ENCODE results near the gene ME3.
"Not testable (repeated sequence)": the region's sequence is repeated elsewhere in the genome, so short reads cannot be mapped to it uniquely, and the experiment has no call there.

The ME3 gene

DNA sequence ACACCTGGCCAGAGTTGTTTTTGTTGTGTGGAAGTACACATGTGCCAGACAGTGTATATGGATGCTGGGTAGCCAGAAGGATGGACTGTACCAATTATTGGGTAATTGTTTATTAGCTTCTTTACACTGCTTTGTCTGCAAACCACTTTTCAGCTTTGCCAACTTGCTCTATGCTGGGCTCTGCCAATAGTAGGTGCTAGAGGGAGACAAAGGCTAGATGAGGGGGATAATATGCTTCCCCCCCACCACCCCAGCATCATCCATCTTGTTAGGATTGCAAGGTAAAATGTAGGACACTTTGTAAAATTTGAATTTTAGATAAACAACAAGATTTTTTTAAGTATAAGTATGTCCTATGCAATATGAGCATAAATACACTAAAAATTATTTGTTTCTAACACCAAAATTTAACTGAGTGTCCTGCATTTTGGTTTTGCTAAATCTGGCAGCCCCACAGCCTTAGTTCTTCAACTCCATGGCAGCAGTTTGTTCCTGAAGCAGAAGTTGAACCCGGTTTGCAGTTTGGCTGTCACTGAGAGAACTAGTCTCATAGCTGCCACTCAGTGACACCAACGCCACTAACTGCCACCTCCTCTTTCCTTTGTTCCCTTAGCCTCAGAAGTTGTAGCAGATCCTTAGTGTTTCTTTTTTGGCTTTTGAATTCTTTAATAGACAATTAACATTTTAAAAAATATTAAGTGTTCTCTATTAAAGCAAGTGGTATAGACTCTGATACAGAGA, 219.0 kb downstream of the ME3 start:
- no peak for DNase-seq

DNA sequence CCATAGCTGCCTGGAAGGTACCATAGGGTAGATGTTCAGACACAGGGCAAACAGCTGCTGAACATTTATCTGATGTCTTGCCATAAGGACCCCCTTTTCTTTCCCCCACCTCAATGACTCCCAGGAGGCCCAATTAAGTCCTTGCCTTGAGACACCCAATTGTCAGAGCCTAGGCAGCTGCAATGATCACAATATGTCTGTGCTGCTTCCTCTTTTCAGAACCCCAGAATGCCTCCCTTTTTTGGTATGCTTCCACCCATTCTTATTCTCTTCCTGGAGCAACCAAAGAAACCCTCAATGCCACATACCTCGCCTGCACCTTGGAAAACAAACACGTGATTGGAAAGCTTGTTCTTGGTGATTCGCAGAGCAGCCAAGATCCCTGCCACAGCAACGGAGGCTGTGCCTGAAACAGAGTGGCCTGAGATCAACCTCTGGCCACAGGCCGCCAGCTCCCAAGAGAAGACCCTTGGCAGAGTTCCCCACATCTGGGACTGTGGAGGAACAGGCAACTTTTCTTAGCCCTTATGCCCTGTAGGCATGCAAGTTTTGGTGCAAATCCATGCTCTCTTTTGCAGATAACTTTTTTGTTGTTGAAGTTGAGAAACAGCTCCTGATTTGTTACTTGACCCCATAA, 222.3 kb downstream of the ME3 start:
- no peak for DNase-seq

DNA sequence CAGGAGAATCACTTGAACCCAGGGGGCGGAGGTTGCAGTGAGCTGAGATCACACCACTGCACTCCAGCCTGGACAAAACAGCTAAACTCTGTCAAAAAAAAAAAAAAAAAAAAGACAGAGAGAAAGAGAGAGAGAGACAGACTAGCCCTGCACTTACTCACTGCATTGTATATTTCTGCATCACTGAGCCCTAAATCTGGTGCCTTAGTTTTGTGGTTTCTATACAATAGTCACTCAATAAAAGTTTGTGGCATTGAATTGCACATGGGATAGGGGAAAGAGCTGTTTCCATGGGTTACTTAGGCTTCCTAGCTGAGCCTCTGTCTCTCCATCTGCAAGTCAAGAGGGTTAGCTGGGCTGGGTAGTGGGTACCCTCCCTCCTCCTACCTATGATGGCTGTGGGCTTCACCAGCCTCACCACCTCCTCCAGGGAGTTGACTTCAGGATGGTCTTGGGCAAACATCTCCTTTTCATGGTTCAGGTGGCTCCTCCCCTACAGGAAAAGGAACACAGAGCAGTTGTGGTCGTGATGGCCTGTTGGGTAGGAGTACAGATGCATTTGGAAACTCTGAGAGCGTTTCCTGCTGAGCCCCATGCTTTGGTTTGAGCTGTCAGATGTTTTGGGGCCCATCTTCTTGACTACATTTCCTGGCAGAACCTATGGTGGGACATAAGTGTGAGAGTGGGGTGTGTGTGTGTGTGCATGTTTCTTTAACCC, 224.5 kb downstream of the ME3 start:
- no peak for DNase-seq

DNA sequence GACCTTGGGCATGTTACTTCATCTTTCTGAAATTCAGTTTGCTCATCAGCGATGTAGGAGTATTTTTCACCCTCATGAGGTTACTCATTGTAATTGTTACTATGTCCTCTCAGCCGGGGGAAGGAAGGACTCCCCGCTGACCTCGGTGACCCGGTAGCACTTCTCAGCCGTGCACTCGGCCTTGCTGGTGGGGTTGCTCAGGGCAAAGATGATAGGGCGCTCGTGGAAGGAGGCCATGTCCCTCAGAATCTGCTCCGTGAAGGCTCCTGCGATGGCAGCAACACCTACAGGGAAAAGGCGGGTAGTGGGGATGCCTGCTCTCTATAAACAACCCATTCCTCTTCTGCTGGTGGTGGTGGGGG, 225.5 kb downstream of the ME3 start:
- DNase-seq, result no peak

DNA sequence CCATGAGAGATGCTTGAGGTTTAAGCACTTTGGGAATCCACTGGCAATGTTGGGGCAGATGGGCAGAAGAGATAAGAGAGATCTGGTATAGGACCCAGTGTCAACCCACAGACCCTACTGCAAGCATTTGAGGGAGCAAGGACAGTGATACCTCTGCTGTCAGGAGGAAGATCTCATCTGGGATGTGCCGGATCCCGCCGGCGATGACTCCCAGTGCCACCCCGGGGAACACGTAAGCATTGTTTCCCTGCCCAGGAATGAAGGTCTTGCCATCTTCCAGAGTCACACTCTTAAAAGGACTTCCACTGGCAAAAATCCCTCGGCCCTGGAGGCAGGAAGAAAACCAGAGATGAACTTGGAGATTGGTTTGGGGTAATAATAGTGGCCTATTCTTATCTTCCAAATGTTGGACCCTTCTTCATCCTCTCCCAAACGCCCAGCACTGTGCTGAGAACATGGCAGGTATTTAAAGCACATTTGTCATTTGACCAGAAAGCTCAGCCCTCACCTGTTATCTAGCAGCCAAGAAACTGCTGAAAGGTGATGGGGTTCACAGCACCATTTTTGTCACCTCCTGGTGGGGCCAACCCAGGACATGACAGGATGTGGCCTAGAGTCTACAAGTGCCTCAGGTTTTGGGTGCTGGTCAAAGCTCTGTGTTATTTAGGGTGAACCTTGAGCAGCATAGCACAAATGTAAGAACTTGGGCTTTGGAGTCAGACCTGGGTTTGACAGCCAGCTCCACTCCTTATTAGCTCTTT, 226.1 kb downstream of the ME3 start:
- DNase-seq, result no peak

DNA sequence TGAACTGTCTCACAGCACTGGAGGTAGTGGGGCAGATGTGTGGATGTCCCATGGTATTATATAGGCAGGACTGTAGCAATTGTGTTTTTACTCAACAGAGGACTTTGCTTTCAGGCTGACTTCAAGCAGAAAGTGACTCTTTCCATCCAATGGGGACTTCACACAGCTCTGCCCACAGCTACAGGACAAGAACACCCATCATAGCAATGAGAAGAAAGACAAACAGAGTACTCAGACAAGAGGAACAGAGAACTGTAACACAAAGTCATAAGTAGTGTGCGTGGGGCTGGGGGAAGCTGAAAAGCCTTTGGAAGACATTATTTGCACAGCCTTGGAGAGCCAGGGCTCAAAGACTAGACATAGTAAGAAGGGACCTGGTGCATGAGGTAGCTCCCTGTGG, 227.4 kb downstream of the ME3 start:
- no peak for DNase-seq

DNA sequence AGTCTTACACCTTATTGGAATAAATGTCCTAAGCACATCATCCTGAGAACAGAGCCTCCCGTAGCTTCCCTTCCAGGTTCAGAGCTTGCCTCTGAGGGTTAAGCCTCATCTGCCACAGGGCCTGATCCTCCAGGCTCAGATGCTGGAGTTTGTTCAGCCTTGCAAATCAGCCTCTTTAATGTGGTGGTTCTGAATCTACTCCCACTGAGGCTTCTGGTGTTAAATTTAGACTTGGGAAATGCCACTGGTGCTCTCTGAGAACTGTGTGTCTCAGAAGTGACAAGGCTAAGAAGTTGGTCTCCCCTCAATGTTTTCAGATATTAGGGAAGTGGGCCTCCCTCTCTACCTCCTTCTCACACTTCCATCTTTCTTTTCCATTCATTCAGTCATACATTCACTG, 229.0 kb downstream of the ME3 start:
- DNase-seq, result no peak

DNA sequence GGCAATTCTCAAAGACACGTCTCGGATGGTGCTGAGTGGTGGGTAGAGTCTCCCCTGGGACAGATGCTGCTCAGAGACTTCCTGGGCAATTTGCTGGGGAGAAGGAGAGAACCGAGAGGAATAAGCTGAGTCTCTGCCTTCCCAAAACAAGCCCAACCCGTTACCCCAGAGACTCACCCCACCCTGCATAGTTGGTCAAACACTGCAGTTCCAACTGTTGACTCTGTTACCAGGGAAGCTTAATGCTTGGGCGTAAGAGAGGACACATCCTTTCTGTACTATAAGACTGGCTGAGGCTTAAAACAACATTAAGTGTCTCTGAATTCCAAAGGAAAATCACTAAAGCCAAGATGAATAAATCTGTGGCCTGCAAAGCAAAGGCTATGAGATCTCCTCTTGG, 229.6 kb downstream of the ME3 start:
- no peak for DNase-seq

DNA sequence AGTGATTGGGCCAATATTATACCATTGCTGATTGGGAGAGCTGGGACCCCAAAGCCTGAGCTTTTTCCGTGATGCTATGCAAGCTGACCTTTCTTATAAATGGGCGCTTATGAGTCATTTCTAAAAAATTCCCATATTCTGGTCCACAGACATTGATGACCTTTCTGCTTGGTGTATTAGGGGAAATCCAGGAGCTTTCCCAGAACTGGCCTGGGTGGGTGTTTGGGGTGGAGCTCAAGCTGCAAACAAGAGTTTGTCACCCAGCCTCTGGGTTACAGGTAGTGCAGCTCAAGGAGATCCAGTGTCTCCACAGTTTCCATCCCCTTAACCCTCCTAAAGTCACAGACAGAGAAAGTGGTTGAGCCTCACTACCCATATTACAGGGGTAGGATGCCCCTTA, 230.0 kb downstream of the ME3 start:
- no peak for DNase-seq

DNA sequence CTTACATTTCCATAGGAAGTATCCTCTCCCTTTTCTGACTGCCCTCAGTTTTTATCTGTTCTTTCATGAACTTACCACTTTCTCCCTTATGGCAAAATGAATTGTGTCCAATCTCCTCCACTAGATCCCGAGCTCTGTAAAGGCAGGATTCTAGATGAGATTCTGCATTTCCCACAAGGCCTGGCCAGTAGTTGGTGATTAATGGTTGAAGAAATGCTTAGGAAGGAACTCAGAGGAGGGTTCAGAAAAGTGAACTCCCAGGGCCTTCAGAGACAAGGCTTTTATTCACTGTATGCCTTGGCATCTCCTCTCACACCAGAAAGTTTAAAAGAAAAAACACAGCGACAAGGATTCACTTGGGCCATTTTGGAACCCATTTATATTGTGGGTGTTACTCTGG, 231.6 kb downstream of the ME3 start:
- no peak for DNase-seq

DNA sequence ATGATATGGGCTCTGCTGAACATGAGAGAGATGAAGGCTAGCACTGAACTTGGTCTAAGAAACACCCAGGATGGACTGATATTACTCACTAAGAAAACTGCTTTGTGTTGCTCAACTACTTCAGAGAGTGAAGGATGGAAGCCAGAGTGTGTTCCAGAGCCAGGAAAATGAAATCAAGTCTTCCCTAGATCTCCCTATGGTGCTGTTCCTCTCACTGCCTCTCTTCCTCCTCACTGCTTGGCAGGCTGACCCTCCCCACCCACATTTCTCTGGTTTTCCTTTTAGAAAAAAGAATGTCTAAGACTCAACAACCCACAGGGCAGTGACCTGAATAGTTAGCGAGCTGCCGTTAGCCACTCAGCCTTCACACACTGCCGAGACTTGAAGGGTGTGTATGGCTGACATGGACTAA, 232.1 kb downstream of the ME3 start:
- no peak for DNase-seq

DNA sequence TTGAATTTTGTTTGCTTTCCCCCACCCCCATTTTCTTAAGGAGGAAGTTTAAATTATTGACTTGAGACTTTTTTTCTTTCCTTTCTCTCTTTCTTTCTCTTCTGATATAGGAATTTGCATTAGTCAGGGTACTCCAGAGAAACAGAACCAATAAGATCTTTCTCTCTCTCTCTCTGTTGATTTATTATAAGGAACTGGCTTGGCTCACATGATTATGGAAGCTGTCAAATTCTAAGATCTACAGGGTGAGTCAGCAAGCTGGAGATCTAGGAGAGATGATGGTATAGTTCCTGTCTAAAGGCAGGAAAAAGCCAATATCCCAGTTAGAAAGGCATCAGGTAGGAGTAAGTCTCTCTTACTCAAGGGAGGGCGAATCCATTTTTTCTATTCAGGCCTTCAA, 233.7 kb downstream of the ME3 start:
- DNase-seq, result no peak

DNA sequence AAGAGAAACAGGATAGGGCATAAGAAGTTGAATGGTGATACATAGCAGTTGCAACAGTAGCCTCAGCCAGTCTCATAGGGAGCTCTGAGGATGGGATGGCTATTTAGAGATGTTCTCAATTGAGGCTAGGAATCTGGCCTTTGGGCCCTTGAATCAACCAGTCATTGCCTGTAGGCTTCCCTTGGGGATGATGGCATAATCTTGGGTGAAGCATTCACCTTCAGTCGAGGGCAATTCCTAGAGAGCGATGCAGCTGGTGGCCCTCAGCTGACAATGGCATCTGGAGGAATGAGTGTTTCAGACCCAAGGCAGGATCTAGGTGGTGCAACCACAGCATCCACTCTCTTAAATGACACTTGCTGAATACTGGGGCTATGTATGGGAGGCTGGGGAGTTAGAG, 236.7 kb downstream of the ME3 start:
- no peak for DNase-seq

DNA sequence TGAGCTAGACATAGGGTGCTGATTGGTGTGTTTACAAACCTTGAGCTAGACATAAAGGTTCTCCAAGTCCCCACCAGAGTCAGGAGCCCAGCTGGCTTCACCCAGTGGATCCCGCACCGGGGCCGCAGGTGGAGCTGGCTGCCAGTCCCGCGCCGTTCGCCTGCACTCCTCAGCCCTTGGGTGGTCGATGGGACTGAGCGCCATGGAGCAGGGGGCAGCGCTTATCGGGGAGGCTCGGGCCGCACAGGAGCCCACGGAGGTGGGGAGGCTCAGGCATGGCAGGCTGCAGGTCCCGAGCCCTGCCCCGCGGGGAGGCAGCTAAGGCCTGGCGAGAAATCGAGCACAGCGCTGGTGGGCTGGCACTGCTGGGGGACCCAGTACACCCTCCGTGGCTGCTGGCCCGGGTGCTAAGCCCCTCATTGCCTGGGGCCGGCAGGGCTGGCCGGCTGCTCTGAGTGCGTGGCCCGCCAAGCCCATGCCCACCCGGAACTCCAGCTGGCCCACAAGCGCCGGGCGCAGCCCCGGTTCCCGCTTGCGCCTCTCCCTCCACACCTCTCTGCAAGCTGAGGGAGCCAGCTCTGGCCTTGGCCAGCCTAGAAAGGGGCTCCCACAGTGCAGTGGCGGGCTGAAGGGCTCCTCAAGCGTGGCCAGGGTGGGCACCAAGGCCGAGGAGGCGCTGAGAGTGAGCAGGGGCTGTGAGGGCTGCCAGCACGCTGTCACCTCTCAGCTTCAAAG, 238.9 kb downstream of the ME3 start:
- not testable (repeated sequence) for DNase-seq

DNA sequence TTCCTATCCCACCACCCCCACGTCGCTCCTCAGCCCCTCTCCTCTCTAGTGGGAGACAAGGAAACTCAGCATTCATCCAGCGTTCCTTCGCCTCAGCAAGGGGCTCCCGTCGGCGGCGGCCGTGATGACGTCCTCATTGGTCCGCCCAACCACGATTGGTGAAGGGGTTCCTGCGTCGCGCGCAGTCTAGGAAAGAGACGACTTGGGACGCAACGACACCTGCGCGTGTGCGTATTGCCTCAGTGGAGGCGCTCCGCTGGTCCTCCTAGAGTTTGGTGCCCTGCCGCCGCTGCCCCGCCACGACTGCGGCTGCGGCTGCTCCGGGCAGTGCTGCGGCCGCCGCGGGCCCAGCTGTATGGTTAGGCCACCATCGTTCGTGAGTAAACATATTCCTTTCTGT, 241.2 kb downstream of the ME3 start:
- DNase-seq, result no peak

DNA sequence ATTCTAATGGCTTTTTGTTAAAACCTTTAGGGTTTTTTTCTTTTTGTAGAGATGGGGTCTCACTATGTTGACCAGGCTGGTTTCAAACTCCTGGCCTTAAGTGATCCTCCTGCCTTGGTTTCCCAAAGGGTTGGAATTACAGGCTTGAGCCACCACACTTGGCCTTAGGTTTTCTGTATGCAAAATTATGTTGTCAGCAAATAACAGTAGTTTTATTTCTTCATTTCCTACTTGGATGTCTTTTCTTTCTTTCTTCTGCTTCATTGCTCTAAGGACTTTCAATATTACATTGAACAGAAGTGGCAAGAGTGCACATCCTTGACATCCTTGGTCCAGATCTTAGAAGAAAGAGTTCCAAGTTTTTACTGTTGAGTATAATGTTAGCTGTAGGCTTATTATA, 245.0 kb downstream of the ME3 start:
- no peak for DNase-seq

DNA sequence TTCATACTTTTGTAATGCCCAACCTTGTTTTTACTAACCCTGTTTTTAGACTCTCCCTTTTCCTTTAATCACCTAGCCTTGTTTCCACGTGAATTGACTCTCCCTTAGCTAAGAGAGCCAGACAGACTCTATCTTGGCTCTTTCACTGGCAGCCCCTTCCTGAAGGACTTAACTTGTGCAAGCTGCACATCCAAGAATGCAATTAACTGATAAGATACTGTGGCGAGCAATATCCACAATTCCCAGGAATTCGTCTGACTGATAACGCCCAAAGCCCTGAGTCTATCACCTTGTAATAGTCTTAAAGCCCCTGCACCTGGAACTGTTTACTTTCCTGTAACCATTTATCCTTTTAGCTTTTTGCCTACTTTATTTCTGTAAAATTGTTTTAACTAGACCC, 248.9 kb downstream of the ME3 start:
- DNase-seq, result not testable (repeated sequence)

DNA sequence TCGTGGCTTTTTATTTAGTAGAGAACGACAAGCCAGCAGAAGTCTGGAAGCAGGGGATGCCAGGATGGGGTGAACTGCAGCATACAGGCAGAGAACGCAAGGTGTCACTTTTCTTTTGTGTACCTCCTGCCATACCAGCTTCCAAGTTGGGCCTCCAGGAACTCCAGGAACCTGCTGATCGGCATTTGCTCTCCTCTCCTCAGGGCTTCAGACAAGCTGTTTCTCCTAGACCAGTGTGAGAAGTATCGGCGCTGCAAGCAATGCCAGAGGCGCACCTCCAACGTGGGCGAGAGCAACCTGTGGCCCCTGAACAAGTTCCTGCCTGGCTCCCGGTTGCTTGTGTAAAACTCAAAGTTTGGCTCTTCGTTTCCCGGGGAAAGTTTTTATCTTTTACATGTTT, 250.0 kb downstream of the ME3 start:
- DNase-seq, result no peak

DNA sequence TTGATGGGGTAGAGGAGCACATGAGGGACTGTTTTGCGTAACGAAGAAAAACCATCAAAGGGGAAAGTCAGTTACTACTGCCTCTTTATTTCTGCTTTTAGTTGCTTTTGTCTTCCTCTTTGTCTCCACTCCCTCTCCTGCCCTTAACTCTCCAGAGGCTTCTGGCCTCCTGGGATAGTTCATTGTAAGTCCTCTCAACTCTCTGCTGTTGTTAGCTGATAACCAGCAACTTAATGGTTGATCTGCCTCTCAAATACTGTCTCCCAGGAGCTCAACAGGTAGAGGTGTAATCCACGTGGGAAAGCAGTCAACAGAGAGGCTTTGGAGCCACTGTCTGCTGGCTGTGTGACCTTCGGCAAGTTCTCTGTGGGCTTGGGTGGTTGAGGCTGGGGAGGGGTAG, 250.5 kb downstream of the ME3 start:
- no peak for DNase-seq

DNA sequence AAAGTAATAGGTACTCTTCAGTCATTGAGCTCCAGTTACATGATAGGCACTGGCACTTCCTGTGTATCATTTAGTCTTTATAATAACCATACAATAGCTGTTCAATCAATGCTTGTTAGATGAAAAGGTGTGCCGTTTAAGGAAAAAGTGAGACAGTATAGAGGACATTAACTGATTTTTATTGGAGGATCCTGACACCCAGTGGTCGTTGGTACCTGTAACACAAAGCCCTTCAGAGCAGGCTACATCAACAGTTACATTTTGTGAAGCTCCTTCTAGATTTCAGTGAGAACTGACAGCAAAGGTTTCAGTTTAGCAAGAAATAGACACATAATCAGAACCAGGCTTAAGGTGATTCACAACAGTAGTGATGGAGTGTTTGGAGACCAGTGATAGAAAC, 253.5 kb downstream of the ME3 start:
- DNase-seq, result no peak

DNA sequence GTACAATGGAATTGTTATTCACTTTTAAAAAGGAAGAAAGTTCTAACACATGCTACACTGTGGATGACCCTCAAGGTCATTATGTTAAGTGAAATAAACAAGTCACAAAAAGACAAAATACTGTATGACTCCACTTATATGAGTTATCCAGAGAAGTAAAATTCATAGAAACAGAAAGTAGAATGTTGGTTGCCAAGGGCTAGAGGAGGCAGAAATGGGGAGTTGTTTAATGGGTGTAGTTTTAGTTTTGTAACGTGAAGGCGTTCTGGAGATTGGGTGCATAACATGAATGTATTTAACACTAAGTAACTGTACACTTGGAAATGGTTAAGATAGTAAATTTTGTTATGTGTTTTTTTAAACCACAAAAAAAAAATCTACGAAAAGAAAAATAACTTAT, 253.9 kb downstream of the ME3 start:
- DNase-seq, result no peak

DNA sequence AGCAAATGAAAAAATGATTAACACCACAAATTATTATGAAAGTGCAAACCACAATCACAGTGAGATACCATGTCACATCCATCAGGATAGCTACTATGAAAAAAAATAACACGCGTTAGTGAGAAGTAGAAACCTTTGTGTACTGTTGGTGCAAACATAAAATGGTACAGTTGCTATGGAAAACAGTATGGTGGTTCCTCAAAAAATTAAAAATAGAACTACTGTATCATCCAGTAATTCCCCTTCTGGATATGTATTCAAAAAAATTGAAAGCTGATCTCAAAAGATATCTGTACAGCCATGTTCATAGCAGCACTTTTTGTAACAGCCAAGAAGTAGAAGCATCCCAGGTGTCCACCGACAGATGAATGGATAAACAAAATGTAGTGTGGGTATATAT, 254.3 kb downstream of the ME3 start:
- DNase-seq, result no peak

DNA sequence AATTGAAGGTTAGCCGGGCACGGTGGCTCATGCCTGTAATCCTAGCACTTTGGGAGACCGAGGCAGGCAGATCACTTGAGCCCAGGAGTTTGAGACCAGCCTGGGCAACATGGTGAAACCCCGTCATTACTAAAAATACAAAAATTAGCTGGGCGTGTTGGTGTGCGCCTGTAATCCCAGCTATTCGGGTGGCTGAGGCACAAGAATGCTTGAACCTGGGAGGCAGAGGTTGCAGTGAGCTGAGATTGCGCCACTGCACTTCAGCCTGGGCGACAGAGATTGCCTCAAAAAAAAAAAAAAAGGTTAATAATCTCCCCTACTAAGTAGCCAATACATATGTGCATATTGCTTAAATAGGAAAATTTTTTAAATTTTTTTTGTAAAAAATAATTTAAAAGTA, 255.5 kb downstream of the ME3 start:
- not testable (repeated sequence) for DNase-seq
